Hepatocyte (in vitro differentiated cells): ENCODE measurements around the gene FBLN1.

ENCODE experiments used
- CTCF ChIP-seq: fragments of 200-600 bp; sonication (generic); IDR thresholded peaks from 2 replicates; pipeline ENCODE4 v1.5.1; 2016; ENCODE audit warnings: antibody characterized with exemption, mild to moderate bottlenecking; ENCODE audit not compliant: poor library complexity
- EZH2 ChIP-seq: fragments of 200-600 bp; sonication (generic); IDR thresholded peaks from 2 replicates; pipeline ENCODE4 v1.6.1; 2016; ENCODE audit warnings: antibody characterized with exemption, mild to moderate bottlenecking, borderline replicate concordance

GRCh38 chr22:45627489-45628233 is 125.0 kb downstream of the FBLN1 start:
- TF ChIP-seq CTCF: no peak
- no peak for TF ChIP-seq EZH2
